HL-60 (cell line): ENCODE results near the gene TMEM121.

ENCODE experiments used
- DNase-seq, 2 experiments: peaks; one replicate each; pipeline ENCODE4 v3.0.0-alpha.2; 2010 to 2020; ENCODE audit warnings: low read depth in 1 of 2, low spot score in 1 of 2
- H3K27ac ChIP-seq: fragments of 250-450 bp; sonication (Bioruptor Pico); replicated peaks from 2 replicates; pipeline ENCODE4 v1.5.1; 2020; ENCODE audit warnings: mild to moderate bottlenecking, moderate library complexity
- H3K27me3 ChIP-seq: fragments of 250-450 bp; sonication (Bioruptor Pico); 2 replicates; pipeline ENCODE4 v1.5.1; 2021; ENCODE audit warnings: mild to moderate bottlenecking, moderate library complexity; ENCODE audit not compliant: insufficient read depth, poor library complexity, severe bottlenecking
- H3K4me3 ChIP-seq: replicated peaks from 2 replicates; pipeline ENCODE4 v1.5.1; 2011; ENCODE audit warnings: mild to moderate bottlenecking, control low read depth, low read length; ENCODE audit not compliant: insufficient read depth
- GABPA ChIP-seq: IDR thresholded peaks from 2 replicates; pipeline ENCODE4 v1.6.1; 2012; ENCODE audit warnings: low read depth
- POLR2AphosphoS5 ChIP-seq: IDR thresholded peaks from 2 replicates; pipeline ENCODE4 v1.6.1; 2012; ENCODE audit warnings: low read depth
- SPI1 ChIP-seq: IDR thresholded peaks from 2 replicates; pipeline ENCODE4 v1.6.1; 2012; ENCODE audit warnings: low read depth, mild to moderate bottlenecking, borderline replicate concordance
- TF ChIP-seq, protein P1 (sequence below): IDR thresholded peaks from one replicate; pipeline ENCODE4 v1.5.1; 2011; ENCODE audit warnings: low read length, control low read depth, inconsistent platforms; ENCODE audit not compliant: insufficient read depth
- TF ChIP-seq, protein P2 (sequence below): IDR thresholded peaks from 2 replicates; pipeline ENCODE4 v1.6.1; 2012; ENCODE audit warnings: low read depth; ENCODE audit not compliant: insufficient replicate concordance

The TMEM121 gene

DNA sequence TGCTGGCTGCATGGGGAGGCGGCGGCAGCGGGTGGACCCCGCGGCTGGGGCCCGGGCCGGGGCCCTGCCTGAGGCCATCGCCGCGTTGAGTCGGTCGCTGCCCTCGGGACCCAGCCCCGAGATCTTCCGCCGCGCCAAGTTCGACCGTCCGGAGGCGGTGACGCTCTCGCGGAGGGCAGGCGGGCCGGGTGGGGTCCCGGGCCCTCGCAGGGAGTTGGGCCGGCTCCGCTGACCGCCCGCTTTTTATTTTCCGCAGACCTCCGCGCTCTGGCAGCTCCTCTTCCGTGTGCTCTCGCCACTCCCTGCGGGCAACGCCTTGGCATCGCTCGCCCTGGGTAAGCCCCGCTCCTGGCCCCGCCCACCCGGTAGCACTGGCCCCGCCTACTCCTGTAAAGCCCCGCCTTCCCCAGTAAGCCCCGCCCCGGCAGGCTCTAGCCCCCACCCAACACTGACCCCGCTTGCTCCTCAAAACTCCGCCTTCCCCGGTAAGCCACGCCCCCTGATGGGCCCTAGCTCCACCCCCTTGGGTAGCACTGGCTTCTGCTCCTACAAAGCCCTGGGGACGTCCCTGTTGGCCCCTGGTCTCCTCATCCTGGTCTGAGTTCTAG is 34.9 kb upstream of the TMEM121 start:
- TF ChIP-seq, protein P1, sequence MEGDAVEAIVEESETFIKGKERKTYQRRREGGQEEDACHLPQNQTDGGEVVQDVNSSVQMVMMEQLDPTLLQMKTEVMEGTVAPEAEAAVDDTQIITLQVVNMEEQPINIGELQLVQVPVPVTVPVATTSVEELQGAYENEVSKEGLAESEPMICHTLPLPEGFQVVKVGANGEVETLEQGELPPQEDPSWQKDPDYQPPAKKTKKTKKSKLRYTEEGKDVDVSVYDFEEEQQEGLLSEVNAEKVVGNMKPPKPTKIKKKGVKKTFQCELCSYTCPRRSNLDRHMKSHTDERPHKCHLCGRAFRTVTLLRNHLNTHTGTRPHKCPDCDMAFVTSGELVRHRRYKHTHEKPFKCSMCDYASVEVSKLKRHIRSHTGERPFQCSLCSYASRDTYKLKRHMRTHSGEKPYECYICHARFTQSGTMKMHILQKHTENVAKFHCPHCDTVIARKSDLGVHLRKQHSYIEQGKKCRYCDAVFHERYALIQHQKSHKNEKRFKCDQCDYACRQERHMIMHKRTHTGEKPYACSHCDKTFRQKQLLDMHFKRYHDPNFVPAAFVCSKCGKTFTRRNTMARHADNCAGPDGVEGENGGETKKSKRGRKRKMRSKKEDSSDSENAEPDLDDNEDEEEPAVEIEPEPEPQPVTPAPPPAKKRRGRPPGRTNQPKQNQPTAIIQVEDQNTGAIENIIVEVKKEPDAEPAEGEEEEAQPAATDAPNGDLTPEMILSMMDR, result no peak
- Histone ChIP-seq H3K27ac (peak overlapping the region; percentile 80), H3K4me3 (peak overlapping the region; percentile 80), H3K27me3 (peaks cover 6% of the 10 kb centered on the region)
- DNase-seq, result peak; percentile 68 to 90

DNA sequence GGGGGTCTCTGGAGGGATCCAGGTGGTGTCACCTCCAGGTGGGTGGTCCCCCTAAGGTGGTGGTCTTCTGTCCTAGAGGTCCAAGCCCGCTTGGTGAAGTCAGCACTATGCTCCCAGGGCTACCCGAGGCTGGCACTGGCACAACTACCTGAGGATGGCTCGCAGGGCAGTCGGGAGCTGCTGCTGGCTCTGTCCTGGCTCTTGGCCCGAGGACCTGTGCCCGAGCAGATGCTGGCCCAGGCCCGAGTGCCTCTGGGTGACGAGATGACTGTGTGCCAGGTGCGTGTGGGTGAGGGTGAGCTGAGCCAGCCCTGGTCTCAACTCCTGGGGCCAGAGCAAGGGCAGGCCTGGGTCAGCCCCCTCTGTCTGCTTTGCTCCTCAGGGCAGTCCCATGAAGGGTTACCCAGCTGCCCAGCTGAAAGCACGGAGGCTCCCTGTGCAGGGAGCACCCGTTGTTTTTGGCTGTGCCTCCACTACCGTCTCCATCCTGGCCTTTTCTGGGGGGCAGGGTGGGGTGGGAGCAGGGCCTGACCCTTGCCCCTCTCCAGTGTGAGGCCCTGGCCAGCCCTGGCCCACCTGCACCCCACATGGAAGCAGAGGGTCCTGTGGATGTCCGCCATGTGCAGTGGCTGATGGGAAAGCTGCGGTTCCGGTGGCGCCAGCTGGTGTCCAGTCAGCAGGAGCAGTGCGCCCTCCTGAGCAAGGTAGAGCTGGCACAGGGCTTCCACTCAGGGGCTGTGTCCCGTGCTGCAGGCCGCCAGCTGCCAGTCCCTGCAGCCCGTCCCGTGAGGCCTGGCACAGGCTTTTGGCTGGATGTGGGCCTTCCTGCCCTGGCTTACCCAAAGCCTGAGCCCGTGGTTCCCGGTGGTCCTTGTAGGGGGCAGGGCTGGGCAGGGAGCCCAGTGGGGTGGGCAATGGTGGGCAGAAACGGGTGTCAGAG is 34.1 kb upstream of the TMEM121 start:
- TF ChIP-seq, protein P1, result no peak
- TF ChIP-seq SPI1 (no peak), POLR2AphosphoS5 (no peak), GABPA (no peak)
- TF ChIP-seq, protein P2, sequence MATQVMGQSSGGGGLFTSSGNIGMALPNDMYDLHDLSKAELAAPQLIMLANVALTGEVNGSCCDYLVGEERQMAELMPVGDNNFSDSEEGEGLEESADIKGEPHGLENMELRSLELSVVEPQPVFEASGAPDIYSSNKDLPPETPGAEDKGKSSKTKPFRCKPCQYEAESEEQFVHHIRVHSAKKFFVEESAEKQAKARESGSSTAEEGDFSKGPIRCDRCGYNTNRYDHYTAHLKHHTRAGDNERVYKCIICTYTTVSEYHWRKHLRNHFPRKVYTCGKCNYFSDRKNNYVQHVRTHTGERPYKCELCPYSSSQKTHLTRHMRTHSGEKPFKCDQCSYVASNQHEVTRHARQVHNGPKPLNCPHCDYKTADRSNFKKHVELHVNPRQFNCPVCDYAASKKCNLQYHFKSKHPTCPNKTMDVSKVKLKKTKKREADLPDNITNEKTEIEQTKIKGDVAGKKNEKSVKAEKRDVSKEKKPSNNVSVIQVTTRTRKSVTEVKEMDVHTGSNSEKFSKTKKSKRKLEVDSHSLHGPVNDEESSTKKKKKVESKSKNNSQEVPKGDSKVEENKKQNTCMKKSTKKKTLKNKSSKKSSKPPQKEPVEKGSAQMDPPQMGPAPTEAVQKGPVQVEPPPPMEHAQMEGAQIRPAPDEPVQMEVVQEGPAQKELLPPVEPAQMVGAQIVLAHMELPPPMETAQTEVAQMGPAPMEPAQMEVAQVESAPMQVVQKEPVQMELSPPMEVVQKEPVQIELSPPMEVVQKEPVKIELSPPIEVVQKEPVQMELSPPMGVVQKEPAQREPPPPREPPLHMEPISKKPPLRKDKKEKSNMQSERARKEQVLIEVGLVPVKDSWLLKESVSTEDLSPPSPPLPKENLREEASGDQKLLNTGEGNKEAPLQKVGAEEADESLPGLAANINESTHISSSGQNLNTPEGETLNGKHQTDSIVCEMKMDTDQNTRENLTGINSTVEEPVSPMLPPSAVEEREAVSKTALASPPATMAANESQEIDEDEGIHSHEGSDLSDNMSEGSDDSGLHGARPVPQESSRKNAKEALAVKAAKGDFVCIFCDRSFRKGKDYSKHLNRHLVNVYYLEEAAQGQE, result no peak
- no peak for DNase-seq
- no peaks in the 10 kb centered on the region for H3K27me3 ChIP-seq
- no peak overlapping the region for H3K27ac ChIP-seq
- peak overlapping the region; percentile 80 for H3K4me3 ChIP-seq

- TF ChIP-seq POLR2AphosphoS5, result no peak
- TF ChIP-seq GABPA, result no peak
- no peak for TF ChIP-seq SPI1
- TF ChIP-seq, protein P2, result no peak
- TF ChIP-seq, protein P1, result no peak
- no peak for DNase-seq
- H3K4me3 ChIP-seq, result no peak overlapping the region
- H3K27ac ChIP-seq, result no peak overlapping the region
- no peaks in the 10 kb centered on the region for H3K27me3 ChIP-seq
Measured at GRCh38 chr14:105492971-105493871, 33.2 kb upstream of the TMEM121 start.
